Stimulated activated CD4-positive, alpha-beta T cell treated with anti-CD3 and anti-CD28 coated beads, Interleukin-1b, Interleukin-23, amount 100 ng/mL, for 24 hours (primary cell): ENCODE measurements around the gene KRT40.
"Not testable (repeated sequence)": the region's sequence is repeated elsewhere in the genome, so short reads cannot be mapped to it uniquely, and the experiment has no call there.

Source experiments
- DNase-seq, 4 experiments: peaks; one replicate each; pipeline ENCODE4 v3.0.0-alpha.2; 2020; ENCODE audit warnings: low read depth in 4 of 4, low spot score in 1 of 4

KRT40 gene

GRCh38 chr17:40984226-40984625, at the start of gene KRT40:
TSS of gene KRT40 (minus strand) at chr17:40984326. CDS start at chr17:40984273, 53 bp downstream.
- DNase-seq: no peak

GRCh38 chr17:41029633-41030245, 45.6 kb upstream of the KRT40 start, which contains the start of gene KRTAP1-4:
TSS of gene KRTAP1-4 (minus strand) at chr17:41030195. CDS start at chr17:41030078, 117 bp downstream.
- DNase-seq: no peak

- DNase-seq: no peak
These were observed 42.8 kb upstream of the KRT40 start, which contains the start of gene KRTAP1-5 for GRCh38 chr17:41026715-41027471. TSS of gene KRTAP1-5 (minus strand) at chr17:41027208. CDS start at chr17:41027155, 53 bp downstream.

GRCh38 chr17:41024697-41025096, 40.6 kb upstream of the KRT40 start:
- DNase-seq: no peak

GRCh38 chr17:41020336-41020735, 36.2 kb upstream of the KRT40 start:
- DNase-seq: no peak

GRCh38 chr17:41019415-41019814, 35.3 kb upstream of the KRT40 start:
- no peak for DNase-seq

- no peak for DNase-seq
These were observed 34.4 kb upstream of the KRT40 start for GRCh38 chr17:41018541-41018940.

GRCh38 chr17:41016578-41017215, 32.6 kb upstream of the KRT40 start:
- DNase-seq: no peak

GRCh38 chr17:41015454-41015853, 31.3 kb upstream of the KRT40 start:
- DNase-seq: no peak

GRCh38 chr17:41013606-41014005, 29.5 kb upstream of the KRT40 start:
- no peak for DNase-seq

- no peak for DNase-seq
These were observed 29.1 kb upstream of the KRT40 start for GRCh38 chr17:41013181-41013580.

- no peak for DNase-seq
These were observed 28.4 kb upstream of the KRT40 start for GRCh38 chr17:41012326-41013120.

GRCh38 chr17:41010441-41010840, 26.3 kb upstream of the KRT40 start:
- DNase-seq: no peak

GRCh38 chr17:41009936-41010335, 25.8 kb upstream of the KRT40 start:
- no peak for DNase-seq

GRCh38 chr17:41009301-41009760, 25.2 kb upstream of the KRT40 start:
- no peak for DNase-seq

GRCh38 chr17:41008811-41009210, 24.7 kb upstream of the KRT40 start, which contains the start of gene KRTAP3-1:
TSS of gene KRTAP3-1 (minus strand) at chr17:41009128. CDS start at chr17:41009074, 54 bp downstream.
- DNase-seq: no peak

- no peak for DNase-seq
These were observed 20.3 kb upstream of the KRT40 start for GRCh38 chr17:41004397-41004796.

- no peak for DNase-seq
These were observed 19.8 kb upstream of the KRT40 start for GRCh38 chr17:41003926-41004325.

- no peak for DNase-seq
These were observed 18.7 kb upstream of the KRT40 start for GRCh38 chr17:41002814-41003213.

- no peak for DNase-seq
These were observed 17.7 kb upstream of the KRT40 start for GRCh38 chr17:41001795-41002194.

GRCh38 chr17:40999563-40999962, 15.4 kb upstream of the KRT40 start, which contains the start of gene KRTAP3-2:
TSS of gene KRTAP3-2 (minus strand) at chr17:40999906. CDS start at chr17:40999853, 53 bp downstream.
- not testable (repeated sequence) for DNase-seq
